Stimulated activated CD8-positive, alpha-beta memory T cell treated with anti-CD3 and anti-CD28 coated beads, Interleukin-12 subunit alpha, Interleukin-12 subunit beta, amount 100 ng/mL, for 24 hours (primary cell): ENCODE results near the gene ZNF133.
"Not testable (repeated sequence)": the region's sequence is repeated elsewhere in the genome, so short reads cannot be mapped to it uniquely, and the experiment has no call there.

ENCODE experiments used
- DNase-seq: peaks from one replicate; pipeline ENCODE4 v3.0.0-alpha.2; 2020; ENCODE audit errors: extremely low read depth

Gene ZNF133

DNA sequence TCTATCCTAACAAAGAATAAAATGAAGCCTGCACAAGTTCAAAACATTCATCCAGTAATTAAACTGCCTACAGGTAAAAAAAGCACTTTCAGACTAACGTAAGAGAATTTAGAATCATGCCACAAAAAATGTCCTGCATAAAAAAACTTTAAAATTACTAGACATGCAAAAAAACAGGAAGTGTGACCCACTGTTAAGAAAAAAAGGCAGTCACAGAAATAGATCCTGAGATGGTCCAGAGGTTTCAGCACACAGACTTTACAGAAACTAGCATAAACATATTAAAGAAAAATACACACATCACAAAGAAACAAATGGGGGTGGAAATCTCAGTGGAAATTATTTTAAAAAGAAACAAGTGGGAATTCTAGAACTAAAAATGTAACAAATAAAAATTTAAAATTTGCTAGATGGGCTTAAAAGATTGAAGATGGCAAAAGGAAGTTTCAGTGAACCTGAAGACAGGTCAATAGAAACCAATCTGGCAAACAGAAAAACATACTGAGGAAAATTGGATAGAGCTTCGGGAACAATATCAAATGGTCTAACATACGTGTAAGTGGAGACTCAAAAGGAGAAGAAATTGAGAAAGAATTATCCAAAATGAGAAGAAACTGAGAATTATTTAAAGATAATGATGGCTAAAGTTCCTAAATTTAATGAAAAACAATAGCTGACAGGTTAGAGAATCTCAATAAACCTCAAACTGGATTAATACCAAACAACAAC lies 3.4 kb upstream of the ZNF133 start:
- no peak for DNase-seq

GRCh38 chr20:18287546-18287914 lies 797 bp upstream of the ZNF133 start:
- DNase-seq: no peak

DNA sequence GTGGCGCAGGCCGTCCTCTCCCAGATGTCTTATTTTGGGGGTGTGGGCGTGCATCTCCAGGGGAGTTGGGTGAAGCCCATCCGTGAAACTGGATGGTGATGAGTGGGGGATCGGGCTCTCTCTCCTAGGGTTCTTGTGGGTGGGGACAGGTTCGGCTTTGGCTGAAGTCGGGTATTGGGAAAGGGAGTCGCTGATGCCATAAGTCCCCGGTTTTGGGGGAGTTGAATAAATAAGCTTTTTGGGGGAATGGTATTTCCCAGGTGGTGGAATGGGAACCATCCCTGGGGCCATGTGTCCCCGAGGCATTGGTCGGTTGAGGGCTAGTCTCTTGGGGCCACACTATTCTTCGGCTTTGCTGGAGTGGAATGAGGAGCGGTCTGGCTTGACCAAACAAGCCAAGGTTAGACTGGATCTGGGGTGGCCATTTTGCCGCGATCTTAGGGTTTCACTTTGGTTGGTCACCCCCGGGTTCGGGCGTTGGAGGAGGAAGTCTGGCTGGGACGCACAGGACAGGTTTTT lies 481 bp downstream of the ZNF133 start:
- no peak for DNase-seq

DNA sequence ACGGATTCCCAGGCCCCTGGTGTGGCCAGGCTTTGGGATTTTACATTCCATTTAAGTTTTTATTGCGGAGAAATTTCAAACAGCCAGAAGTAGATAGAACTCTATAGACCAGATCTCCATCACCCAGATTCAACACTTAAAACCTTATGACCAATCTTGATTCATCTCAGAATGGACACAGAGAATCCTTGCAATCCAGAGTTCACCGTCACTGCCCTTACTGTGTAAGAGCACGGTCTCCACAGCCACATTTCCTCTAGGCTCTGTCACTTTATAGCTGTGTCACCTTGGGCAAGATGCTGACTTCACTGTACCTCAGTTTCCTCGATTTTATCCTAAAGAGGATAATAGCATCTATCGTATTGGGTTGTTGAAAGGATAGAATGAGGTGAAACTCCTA lies 979 bp downstream of the ZNF133 start:
- DNase-seq: no peak

GRCh38 chr20:18299364-18299763 lies 11.0 kb downstream of the ZNF133 start:
- no peak for DNase-seq

- no peak for DNase-seq
Observed at GRCh38 chr20:18304618-18305017, 16.3 kb downstream of the ZNF133 start.

DNA sequence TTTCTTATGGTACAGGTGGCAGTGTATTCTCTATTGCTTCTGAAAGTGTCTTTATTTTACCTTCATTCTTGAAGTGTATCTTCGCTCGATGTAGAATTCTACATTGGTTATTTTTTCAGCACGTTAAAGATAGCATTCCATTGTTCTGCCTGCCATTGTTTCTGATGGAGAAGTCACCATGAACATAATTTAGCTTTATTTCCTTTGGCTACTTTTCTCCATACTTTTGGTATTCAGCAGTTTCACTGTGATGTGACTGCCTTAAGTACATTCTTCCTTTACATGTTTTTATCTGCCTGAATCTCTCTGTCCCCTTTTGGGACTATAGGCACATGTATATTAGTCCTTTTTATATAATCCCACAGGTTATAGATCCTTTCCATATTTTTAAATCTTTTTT lies 19.0 kb downstream of the ZNF133 start:
- no peak for DNase-seq

- DNase-seq: no peak
Observed at GRCh38 chr20:18310051-18310450, 21.7 kb downstream of the ZNF133 start.

DNA sequence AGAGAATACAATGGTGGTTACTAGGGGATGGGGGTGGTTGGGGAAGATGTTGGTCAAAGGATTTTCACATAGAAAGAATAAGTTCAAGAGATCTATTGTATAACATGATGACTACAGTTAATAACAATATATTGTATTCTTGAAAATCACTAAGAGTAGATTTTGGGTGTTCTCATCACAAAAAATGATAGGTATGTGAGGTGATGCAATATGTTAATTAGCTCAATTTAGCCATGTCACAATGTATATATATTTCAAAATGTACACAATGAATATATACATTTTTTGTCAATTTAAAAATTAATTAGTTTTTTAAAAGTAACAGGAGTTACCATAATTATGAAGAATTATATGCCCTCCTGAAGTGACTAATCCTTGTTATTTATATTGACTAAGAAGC lies 22.3 kb downstream of the ZNF133 start:
- DNase-seq: no peak

DNA sequence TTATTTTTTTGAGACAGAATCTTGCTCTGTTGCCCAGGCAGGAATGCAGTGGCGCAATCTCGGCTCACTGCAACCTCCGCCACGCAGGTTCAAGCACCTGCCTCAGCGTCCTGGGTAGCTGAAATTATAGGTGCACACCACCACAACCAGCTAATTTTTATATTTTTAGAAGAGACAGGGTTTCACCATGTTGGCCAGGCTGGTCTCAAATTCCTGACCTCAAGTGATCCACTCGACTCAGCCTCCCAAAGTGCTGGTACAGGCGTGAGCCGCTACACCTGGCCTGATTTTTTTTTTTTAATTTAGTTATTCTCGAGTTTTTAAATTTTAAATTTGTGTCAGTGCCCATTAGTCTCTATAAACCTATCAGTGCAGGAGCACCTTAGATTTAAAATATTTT lies 24.4 kb downstream of the ZNF133 start:
- no peak for DNase-seq

DNA sequence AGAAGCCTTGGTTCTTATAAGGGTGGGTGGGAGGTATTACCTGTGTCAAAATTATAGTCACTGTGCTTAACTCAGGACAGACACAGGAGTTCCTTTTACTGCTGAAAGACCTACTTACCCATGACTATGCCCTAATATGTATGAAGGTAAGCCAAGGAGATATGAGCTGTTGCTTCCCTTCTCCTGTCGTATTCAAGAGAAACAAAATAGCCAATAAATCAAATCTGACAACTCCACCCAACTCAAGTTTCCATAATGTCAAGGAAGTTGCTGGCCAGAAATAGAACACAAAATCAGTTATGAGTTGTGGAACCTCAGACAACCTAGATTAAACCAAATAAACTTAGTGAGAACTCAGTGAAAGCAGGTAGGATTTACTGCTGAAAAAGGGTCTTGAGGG lies 25.1 kb downstream of the ZNF133 start:
- DNase-seq: no peak

- DNase-seq: no peak
Observed at GRCh38 chr20:18314786-18315406, 26.6 kb downstream of the ZNF133 start.

DNA sequence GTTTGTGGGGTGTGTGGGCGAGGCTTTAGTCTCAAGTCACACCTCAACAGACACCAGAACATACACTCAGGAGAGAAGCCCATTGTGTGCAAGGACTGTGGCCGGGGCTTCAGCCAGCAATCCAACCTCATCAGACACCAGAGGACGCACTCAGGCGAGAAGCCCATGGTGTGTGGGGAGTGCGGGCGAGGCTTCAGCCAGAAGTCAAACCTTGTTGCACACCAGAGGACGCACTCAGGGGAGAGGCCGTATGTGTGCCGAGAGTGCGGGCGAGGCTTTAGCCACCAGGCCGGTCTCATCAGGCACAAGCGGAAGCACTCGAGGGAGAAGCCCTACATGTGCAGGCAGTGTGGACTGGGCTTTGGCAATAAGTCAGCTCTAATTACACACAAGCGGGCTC lies 27.8 kb downstream of the ZNF133 start:
- DNase-seq: no peak

- no peak for DNase-seq
Observed at GRCh38 chr20:18321316-18321715, 33.0 kb downstream of the ZNF133 start.

GRCh38 chr20:18321976-18322950 lies 33.9 kb downstream of the ZNF133 start:
- no peak for DNase-seq

- no peak for DNase-seq
Observed at GRCh38 chr20:18323705-18324104, 35.4 kb downstream of the ZNF133 start.

DNA sequence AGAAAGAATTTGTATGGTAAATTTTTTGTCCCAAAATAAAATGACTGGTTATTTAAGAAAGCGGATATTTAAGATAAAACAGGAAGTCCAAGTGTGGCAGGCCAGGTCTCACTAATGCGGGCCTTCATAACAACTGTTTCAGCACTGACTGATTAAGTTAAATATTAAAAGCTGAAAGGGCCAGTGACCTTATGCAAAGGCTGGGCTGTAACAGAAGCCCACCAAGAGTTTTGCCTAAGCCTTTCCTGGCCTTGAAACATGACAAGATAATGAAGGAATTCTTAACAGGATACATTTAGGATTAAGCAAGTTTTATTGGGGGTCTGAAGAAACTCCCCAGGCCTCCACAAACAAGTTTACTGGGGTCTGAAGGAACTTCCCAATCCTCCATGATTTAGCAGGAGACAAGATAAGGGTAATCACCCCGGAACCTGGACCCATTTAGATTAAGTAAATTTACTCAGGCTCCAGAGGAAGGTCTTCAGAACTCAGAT lies 36.3 kb downstream of the ZNF133 start:
- no peak for DNase-seq

DNA sequence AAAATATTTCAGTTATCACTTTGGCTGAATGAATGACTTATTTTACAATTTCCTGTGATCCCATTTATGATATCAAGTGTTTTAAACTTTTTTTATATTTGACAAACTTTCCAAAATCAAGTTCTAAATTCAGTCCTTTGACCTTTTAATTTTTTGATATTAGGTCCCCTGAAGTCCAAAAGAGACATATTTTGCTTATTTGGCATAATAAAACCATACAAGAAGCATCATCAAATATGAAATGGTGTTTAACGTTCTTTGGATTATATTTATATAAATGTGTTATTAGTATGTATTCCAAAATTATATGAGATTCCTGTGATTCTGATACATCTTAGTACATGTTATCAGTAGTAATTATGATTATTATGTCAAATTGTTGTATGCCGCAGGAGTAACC lies 38.7 kb downstream of the ZNF133 start:
- DNase-seq: no peak

- no peak for DNase-seq
Observed at GRCh38 chr20:18331694-18332093, 43.4 kb downstream of the ZNF133 start.

DNA sequence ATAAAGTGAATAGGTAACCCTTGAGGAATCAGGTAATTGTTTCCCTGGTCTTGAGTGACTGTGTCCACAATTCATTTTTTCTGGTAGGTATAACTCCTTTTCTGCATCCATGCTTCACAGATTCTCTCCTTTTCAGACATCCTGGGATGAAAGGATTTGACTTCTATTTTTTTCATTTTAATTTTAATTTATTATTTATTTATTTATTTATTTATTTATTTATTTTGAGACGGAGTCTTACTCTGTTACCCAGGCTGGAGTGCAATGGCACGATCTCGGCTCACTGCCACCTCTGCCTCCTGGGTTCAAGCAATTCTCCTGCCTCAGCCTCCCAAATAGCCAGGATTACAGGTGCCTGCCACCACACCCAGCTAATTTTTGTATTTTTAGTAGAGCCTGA lies 61.4 kb downstream of the ZNF133 start:
- not testable (repeated sequence) for DNase-seq

GRCh38 chr20:18359854-18360253 lies 71.5 kb downstream of the ZNF133 start:
- no peak for DNase-seq

DNA sequence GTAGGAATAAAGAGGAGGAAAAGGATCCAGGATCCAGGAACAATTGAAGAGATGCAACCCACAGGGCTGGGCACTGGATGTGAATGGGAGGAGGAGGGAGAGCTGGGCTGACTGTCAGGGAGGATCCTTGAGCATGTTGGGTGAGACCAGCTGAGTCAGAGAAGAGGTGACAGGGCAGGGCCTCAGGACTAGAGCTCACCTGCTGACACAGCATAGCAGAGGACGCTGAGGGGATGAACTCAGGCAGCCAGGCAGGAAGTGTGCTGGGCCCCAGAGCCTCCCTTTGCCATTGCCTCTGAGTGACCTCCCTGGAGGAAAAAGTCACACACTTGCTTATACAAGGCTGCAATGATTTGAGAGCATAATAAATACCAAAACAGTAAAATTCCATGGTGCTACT lies 72.3 kb downstream of the ZNF133 start:
- no peak for DNase-seq
